HepG2 (cell line): ENCODE measurements around the gene TBC1D20. TPM values are rescaled to one million over a fixed set of nuclear protein-coding genes. Genes with fewer than 3 reads are reported as not detected.
A peak's percentile ranks its signal among the peaks of the same experiment; 100 is the strongest.

Experiments
- AKAP8 ChIP-seq: sonication (generic); formaldehyde crosslinking; IDR thresholded peaks from 2 replicates; pipeline ENCODE4 v1.5.1; 2020; ENCODE audit warnings: mild to moderate bottlenecking, missing genetic modification reagents
- BRF2 ChIP-seq: sonication (generic); formaldehyde crosslinking; IDR thresholded peaks from 2 replicates; pipeline ENCODE4 v1.8.1; 2022; ENCODE audit warnings: mild to moderate bottlenecking, missing genetic modification reagents
- CHD2 ChIP-seq: IDR thresholded peaks from 2 replicates; pipeline ENCODE4 v1.6.1; 2011; ENCODE audit warnings: low read depth, low read length, improper control_type of control experiment
- EP300 ChIP-seq, 3 experiments: sonication (generic) in 1 of 3; formaldehyde crosslinking in 1 of 3; IDR thresholded peaks; 2 replicates each; pipeline versions ENCODE4 v1.5.1 to v1.6.1; 2011 to 2020; ENCODE audit warnings: low read depth in 2 of 3, low read length in 2 of 3, borderline replicate concordance in 1 of 3, improper control_type of control experiment in 1 of 3, mild to moderate bottlenecking in 1 of 3, missing genetic modification reagents in 1 of 3, moderate library complexity in 1 of 3
- ETV6 ChIP-seq: sonication (generic); formaldehyde crosslinking; conservative IDR thresholded peaks from 2 replicates; pipeline ENCODE4 v1.4.0; 2020; ENCODE audit warnings: missing genetic modification reagents
- EZH2 ChIP-seq: conservative IDR thresholded peaks from 2 replicates; pipeline ENCODE4 v1.6.1; 2012; ENCODE audit warnings: mild to moderate bottlenecking, low read depth, low read length, moderate library complexity
- GATAD2A ChIP-seq: IDR thresholded peaks from 2 replicates; pipeline ENCODE4 v1.6.1; 2016
- HDAC6 ChIP-seq: fragments of 200-600 bp; sonication (generic); IDR thresholded peaks from 2 replicates; pipeline ENCODE4 v1.7.0; 2017; ENCODE audit warnings: mild to moderate bottlenecking, antibody characterized with exemption, low read length, low read depth
- HNRNPK ChIP-seq: fragments of 200-400 bp; formaldehyde crosslinking; IDR thresholded peaks from 2 replicates; pipeline ENCODE4 v1.6.1; 2018; ENCODE audit warnings: low read length, low read depth, moderate library complexity, mild to moderate bottlenecking; ENCODE audit not compliant: poor library complexity, severe bottlenecking
- HOXA7 ChIP-seq: sonication (generic); formaldehyde crosslinking; IDR thresholded peaks from 2 replicates; pipeline ENCODE4 v1.8.1; 2022; ENCODE audit warnings: mild to moderate bottlenecking, missing genetic modification reagents, moderate library complexity
- JARID2 ChIP-seq: sonication (generic); formaldehyde crosslinking; IDR thresholded peaks from 2 replicates; pipeline ENCODE4 v1.8.1; 2023; ENCODE audit warnings: missing genetic modification reagents, inconsistent platforms; ENCODE audit not compliant: insufficient replicate concordance
- KDM4B ChIP-seq: sonication (generic); formaldehyde crosslinking; IDR thresholded peaks from 2 replicates; pipeline ENCODE4 v1.4.0; 2020; ENCODE audit warnings: missing genetic modification reagents
- PHF21A ChIP-seq: sonication (generic); formaldehyde crosslinking; IDR thresholded peaks from 2 replicates; pipeline ENCODE4 v1.5.0; 2020; ENCODE audit warnings: mild to moderate bottlenecking, missing genetic modification reagents
- POLR2AphosphoS5 ChIP-seq: IDR thresholded peaks from 2 replicates; pipeline ENCODE4 v1.6.1; 2012; ENCODE audit warnings: low read depth, low read length
- RBAK ChIP-seq: sonication (generic); formaldehyde crosslinking; IDR thresholded peaks from 2 replicates; pipeline ENCODE4 v1.5.1; 2020; ENCODE audit warnings: mild to moderate bottlenecking, missing genetic modification reagents
- SIN3B ChIP-seq: fragments of 150-350 bp; IDR thresholded peaks from 2 replicates; pipeline ENCODE4 v1.6.1; 2014; ENCODE audit warnings: low read length
- SP5 ChIP-seq: IDR thresholded peaks from 2 replicates; pipeline ENCODE4 v1.6.1; 2016; ENCODE audit warnings: low read depth, borderline replicate concordance
- SYNCRIP ChIP-seq: fragments of 200-400 bp; formaldehyde crosslinking; IDR thresholded peaks from 2 replicates; pipeline ENCODE4 v1.6.1; 2018; ENCODE audit warnings: mild to moderate bottlenecking, low read depth, low read length; ENCODE audit not compliant: insufficient read depth
- TGIF2 ChIP-seq: IDR thresholded peaks from 2 replicates; pipeline ENCODE4 v1.6.1; 2016; ENCODE audit warnings: control low read depth, missing compliant biosample characterization
- TIGD3 ChIP-seq: sonication (generic); formaldehyde crosslinking; IDR thresholded peaks from 2 replicates; pipeline ENCODE4 v1.5.1; 2020; ENCODE audit warnings: mild to moderate bottlenecking, missing genetic modification reagents, borderline replicate concordance
- ZFY ChIP-seq: sonication (generic); formaldehyde crosslinking; IDR thresholded peaks from 2 replicates; pipeline ENCODE4 v1.4.0; 2020; ENCODE audit warnings: missing genetic modification reagents
- ZNF136 ChIP-seq: sonication (generic); formaldehyde crosslinking; IDR thresholded peaks from 2 replicates; pipeline ENCODE4 v1.8.1; 2022; ENCODE audit warnings: low read depth, mild to moderate bottlenecking, moderate library complexity, missing genetic modification reagents
- ZNF225 ChIP-seq: sonication (generic); formaldehyde crosslinking; IDR thresholded peaks from 2 replicates; pipeline ENCODE4 v1.4.0; 2020; ENCODE audit warnings: mild to moderate bottlenecking, missing genetic modification reagents
- ZNF292 ChIP-seq: sonication (generic); formaldehyde crosslinking; IDR thresholded peaks from 2 replicates; pipeline ENCODE4 v1.8.1; 2022; ENCODE audit warnings: mild to moderate bottlenecking, low read depth, missing genetic modification reagents, borderline replicate concordance
- ZNF44 ChIP-seq: sonication (generic); formaldehyde crosslinking; IDR thresholded peaks from 2 replicates; pipeline ENCODE4 v1.5.1; 2020; ENCODE audit warnings: mild to moderate bottlenecking, missing genetic modification reagents
- ZNF547 ChIP-seq: sonication (generic); formaldehyde crosslinking; IDR thresholded peaks from 2 replicates; pipeline ENCODE4 v1.5.1; 2020; ENCODE audit warnings: mild to moderate bottlenecking, missing genetic modification reagents
- polyA plus RNA-seq, 8 experiments: library from polyadenylated mRNA; depleted of rRNA in 3 of 8; stranded (reverse) in 7 of 8; unstranded in 1 of 8; fragments of >200 nt; fragmentation: Illumina TruSeq in 4 of 8; extraction: Trizol in 4 of 8; gene quantifications; 2 replicates each; pipeline versions ENCODE4 v1.2.1 to v1.2.3, GENCODE V29; 2011 to 2016; ENCODE audit warnings: low read depth in 4 of 8, missing spikeins in 1 of 8, mixed read lengths in 1 of 8; ENCODE audit not compliant: insufficient read depth in 1 of 8
- total RNA-seq, 5 experiments: library from RNA; depleted of rRNA; stranded (reverse); fragments of >200 nt; fragmentation: Illumina TruSeq; extraction: Trizol; gene quantifications; 2 replicates each; pipeline ENCODE4 v1.2.3, GENCODE V29; 2016; ENCODE audit warnings: low read depth in 1 of 5
- TF ChIP-seq, protein P1 (sequence below): sonication (generic); formaldehyde crosslinking; IDR thresholded peaks from 2 replicates; pipeline ENCODE4 v1.8.0; 2022; ENCODE audit warnings: mild to moderate bottlenecking, missing genetic modification reagents, moderate library complexity

TBC1D20 gene
- total and polyA plus RNA-seq, 2 of the 13 experiments (the other 11 are each of a cell fraction or from before 2014, with no cell fraction given): 36.6 to 47.1 TPM

GRCh38 chr20:407953-408842, 54.1 kb downstream of the TBC1D20 start, which contains the start of gene RBCK1 (continued):
- TF ChIP-seq ETV6 (CRISPR knock-in tag) (peak; percentile 17; the same call in 1 of the 2 replicates), SYNCRIP (no peak), POLR2AphosphoS5 (no peak; the same call in 1 of the 2 replicates), PHF21A (CRISPR knock-in tag) (0 out of 2 replicates have a peak, but pooled peaks have one; percentile 18), TIGD3 (CRISPR knock-in tag) (peak; percentile 82; the same call in 1 of the 2 replicates), EZH2 (no peak), TGIF2 (CRISPR knock-in tag) (no peak), KDM4B (CRISPR knock-in tag) (peak; percentile 84; the same call in 1 of the 2 replicates), RBAK (no peak), GATAD2A (CRISPR knock-in tag) (peak; percentile 56; the same call in 1 of the 2 replicates), HDAC6 (no peak), JARID2 (CRISPR knock-in tag) (peak; percentile 68), EP300 (IDR thresholded peaks at IDR 0.05; ENCODE audit: low read depth in 2 of 2, low read length in 2 of 2) (peak in 1 of 2 experiments; percentile 24; a peak in 2 of 4 replicates), EP300 (CRISPR knock-in tag; IDR thresholded peaks at IDR 0.05; ENCODE audit: borderline replicate concordance) (0 out of 2 replicates have a peak, but pooled peaks have one; percentile 36), SP5 (CRISPR knock-in tag) (peak; percentile 70), SIN3B (0 out of 2 replicates have a peak, but pooled peaks have one; percentile 14), HOXA7 (CRISPR knock-in tag) (no peak), HNRNPK (peak; percentile 86), ZNF547 (CRISPR knock-in tag) (peak; percentile 96), BRF2 (CRISPR knock-in tag) (no peak), ZNF44 (CRISPR knock-in tag) (peak; percentile 43; the same call in 1 of the 2 replicates), ZNF225 (peak; percentile 88), ZFY (CRISPR knock-in tag) (peak; percentile 79), AKAP8 (CRISPR knock-in tag) (peak; percentile 60), ZNF136 (CRISPR knock-in tag) (peak; percentile 85), CHD2 (no peak), ZNF292 (CRISPR knock-in tag) (peak; percentile 75)
- TF ChIP-seq, protein P1, sequence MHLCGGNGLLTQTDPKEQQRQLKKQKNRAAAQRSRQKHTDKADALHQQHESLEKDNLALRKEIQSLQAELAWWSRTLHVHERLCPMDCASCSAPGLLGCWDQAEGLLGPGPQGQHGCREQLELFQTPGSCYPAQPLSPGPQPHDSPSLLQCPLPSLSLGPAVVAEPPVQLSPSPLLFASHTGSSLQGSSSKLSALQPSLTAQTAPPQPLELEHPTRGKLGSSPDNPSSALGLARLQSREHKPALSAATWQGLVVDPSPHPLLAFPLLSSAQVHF (CRISPR knock-in tag): peak; percentile 89
